Measurements from ENCODE around the gene VASH2. TPM values are rescaled to one million over a fixed set of nuclear protein-coding genes. Genes with fewer than 3 reads are reported as not detected.
"Not testable (repeated sequence)": the region's sequence is repeated elsewhere in the genome, so short reads cannot be mapped to it uniquely, and the experiment has no call there.

The VASH2 gene
- total RNA-seq (2014; rRNA removed; shearing (Covaris generic)): 1.9 and 2.9 TPM in 2 replicates

DNA sequence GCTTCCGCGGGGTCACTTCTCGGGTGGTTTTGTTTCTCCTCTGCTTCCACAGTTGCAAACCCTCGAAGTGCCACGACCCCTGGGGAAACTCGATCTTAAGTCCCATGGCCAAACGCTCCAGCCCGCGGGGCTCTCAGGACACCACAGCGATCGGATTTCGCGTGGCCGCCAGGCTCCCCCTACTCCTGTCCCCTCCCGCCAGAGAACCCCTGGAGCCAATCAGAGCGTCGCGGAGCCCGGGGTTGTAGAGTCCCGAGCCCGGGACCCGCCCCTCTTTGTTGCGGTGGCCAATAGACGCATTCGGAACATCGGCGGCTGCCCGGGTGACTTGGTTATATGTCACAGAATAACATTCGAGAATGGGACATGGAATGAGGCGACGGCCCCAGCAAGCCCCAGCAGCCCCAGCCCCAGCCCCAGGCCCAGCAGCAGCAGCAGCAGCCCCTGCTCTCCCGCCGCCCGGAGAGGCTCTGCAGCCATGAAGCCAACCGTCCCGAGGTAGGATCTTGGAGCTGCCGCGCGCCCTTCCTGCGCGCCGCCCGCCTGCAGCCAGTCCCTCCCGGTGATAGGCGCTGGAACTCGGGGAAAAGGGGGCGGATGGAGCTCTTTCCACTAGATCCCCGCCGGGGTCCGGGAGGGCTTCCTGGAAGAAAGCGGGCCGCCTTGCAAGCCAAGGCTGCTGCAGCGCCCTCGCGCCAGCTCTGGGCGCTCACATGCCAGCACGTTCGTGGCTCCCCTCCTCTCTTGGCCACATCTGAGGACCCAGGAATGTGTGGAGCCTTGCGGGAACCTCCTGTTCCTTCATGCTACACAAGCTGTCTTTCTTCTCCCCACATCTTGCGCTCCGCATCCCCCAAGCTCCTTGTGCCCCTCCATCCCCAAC, at the start of gene VASH2:
Gene VASH2, plus strand, starts transcription at position 299 of the 883 bp plus-strand sequence. CDS start 1,002 bp downstream, outside the sequence.
- peak; percentile 82 for DNase-seq (ENCODE audit: low spot score)

DNA sequence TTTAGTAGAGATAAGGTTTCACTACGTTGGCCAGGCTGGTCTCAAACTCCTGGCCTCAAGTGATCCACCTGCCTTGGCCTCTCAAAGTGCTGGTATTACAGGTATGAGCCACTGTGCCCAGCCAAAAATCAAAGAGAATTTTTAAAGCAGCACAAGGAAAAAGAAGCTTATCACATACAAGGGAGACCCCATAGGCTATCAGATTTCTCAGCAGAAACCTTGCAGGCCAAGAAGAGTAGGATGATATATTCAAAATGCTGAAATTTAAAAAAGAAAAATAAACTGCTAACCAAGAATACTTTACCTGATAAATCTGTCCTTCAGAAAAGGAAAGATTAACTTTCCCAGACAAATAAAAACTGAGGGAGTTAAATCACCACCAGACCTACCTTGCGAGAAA, 49.1 kb upstream of the VASH2 start:
- DNase-seq (ENCODE audit: low spot score): no peak

DNA sequence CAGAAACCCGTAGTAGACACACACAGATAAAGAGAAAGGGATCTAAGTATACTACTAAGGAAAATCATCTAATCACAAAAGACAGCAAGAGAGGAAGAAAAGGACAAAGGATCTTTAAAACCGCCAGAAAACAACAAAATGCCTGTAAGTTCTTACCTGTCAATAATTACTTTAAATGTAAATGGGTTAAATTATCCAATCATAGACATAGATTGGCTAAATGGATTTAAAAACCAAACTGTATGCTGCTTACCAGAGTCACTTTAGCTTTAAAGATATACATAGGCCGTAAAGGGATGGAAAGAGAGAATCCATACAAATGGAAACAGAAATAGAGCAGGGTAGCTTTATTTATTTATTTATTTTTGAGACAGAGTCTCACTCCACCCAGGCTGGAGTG, 48.3 kb upstream of the VASH2 start:
- DNase-seq (ENCODE audit: low spot score): no peak

DNA sequence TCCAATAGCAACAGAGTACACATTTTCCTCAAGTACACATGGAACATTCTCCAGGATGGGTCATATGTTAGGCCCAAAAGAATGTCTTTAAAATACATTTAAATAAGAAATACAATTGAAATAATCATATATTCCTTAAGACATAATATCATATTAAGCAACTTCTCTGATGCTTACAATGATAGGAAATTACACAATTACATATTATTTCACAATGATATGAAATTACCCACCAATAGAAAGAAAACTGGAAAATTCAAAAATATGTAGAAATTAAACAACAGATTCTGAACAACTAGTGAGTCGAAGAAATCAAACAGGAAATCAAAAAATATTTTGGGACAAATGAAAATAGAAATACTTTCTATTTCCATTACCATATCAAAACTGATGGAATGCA, 46.7 kb upstream of the VASH2 start:
- no peak for DNase-seq (ENCODE audit: low spot score)

DNA sequence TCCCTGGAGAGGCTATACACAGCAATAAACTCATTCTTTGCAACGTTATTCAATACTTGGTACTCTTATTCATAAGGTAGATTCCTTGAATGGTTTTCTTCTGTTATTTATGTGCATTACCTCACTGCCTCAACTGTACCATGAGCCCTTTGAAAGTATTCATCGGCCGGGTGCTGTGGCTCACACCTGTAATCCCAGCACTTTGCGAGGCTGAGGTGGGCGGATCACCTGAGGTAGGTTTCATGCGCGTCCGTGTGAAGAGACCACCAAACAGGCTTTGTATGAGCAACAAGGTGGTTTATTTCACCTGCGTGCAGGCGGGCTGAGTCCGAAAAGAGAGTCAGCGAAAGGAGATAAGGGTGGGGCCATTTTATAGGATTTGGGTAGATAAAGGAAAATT, 42.3 kb upstream of the VASH2 start:
- DNase-seq (ENCODE audit: low spot score): not testable (repeated sequence)

DNA sequence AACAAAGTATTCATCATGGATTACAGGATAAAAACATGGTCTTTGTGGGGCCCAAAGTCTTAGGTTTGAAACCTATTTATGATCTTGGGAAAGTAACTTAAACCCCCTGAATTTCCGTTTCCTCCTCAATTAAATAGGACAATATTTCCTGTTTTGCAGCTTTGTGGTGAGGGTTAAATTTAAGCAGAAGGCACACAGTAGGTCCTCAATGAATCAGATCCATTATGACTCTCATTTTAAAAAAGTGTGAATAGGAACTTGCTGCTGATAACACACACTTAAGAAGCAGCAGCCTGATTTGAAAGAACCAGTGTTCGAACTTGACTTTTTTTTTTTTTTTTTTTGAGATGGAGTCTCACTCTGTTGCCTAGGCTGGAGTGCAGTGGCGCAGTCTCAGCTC, 41.4 kb upstream of the VASH2 start:
- no peak for DNase-seq (ENCODE audit: low spot score)

DNA sequence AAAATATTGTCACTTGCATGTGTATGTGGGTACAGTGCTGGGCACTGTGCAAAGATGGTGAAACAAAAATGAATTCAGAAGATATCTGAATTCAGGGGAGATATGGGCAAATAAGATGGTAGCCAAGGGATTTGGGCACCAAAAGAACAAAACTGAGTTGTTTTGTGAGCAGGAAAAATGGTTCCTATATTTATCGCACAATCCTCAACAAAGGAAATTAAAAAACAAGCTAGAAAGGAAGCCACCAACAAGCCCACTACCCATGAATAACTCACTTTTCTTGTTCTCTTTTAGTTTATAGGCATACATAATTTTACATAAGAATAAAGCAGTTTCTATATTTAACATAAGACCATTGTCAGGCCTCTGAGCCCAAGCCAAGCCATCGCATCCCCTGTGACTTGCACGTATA, 40.7 kb upstream of the VASH2 start:
- DNase-seq (ENCODE audit: low spot score): no peak

DNA sequence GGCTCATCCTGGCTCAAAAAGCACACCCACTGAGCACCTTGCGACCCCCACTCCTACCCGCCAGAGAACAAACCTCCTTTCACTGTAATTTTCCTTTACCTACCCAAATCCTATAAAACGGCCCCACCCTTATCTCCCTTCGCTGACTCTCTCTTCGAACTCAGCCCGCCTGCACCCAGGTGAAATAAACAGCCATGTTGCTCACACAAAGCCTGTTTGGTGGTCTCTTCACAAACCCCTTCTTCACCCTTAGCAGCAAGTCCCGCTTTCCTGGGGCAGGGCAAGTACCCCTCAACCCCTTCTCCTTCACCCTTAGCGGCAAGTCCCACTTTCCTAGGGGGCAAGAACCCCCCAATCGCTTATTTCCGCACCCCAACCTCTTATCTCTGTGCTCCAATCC, 40.1 kb upstream of the VASH2 start:
- DNase-seq (ENCODE audit: low spot score): not testable (repeated sequence)

DNA sequence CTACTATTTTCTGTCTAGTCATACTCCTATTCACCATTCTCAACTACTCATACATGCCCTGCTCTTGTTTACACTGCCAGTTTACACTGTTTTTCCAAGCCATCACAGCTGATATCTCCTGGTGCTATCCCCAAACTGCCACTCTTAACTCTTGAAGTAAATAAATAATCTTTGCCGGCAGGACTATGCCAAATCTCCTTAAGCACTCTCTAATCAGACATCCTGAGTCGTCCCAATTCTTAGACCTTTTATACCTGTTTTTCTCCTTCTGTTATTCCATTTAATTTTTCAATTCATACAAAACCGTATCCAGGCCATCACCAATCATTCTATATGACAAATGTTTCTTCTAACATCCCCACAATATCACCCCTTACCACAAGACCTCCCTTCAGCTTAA, 36.7 kb upstream of the VASH2 start:
- not testable (repeated sequence) for DNase-seq (ENCODE audit: low spot score)

DNA sequence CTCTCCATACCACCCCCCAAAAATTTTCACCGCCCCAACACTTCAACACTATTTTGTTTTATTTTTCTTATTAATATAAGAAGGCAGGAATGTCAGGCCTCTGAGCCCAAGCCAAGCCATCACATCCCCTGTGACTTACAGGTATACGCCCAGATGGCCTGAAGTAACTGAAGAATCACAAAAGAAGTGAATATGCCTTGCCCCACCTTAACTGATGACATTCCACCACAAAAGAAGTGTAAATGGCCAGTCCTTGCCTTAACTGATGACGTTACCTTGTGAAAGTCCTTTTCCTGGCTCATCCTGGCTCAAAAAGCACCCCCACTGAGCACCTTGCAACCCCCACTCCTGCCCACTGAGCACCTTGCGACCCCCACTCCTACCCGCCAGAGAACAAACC, 36.2 kb upstream of the VASH2 start:
- not testable (repeated sequence) for DNase-seq (ENCODE audit: low spot score)

DNA sequence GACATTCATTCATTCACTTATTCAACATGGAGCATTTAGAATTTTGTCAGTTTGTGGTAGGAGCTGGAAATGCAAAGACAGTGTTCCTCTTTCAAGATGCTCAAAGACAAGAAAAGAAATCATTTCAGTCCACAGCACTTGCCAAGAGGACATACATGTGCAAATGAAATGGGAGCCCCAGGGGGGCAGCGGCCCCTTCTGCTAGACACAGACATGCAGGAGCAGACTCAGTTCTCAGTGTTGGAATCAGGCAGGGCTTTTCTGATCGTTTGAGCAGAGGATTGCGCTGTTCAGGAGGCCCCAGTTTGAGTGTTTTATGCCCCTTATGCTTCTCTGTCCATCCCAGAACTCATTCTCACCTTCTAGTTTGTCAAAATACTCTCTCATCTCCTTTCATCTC, 35.6 kb upstream of the VASH2 start:
- DNase-seq (ENCODE audit: low spot score): no peak

DNA sequence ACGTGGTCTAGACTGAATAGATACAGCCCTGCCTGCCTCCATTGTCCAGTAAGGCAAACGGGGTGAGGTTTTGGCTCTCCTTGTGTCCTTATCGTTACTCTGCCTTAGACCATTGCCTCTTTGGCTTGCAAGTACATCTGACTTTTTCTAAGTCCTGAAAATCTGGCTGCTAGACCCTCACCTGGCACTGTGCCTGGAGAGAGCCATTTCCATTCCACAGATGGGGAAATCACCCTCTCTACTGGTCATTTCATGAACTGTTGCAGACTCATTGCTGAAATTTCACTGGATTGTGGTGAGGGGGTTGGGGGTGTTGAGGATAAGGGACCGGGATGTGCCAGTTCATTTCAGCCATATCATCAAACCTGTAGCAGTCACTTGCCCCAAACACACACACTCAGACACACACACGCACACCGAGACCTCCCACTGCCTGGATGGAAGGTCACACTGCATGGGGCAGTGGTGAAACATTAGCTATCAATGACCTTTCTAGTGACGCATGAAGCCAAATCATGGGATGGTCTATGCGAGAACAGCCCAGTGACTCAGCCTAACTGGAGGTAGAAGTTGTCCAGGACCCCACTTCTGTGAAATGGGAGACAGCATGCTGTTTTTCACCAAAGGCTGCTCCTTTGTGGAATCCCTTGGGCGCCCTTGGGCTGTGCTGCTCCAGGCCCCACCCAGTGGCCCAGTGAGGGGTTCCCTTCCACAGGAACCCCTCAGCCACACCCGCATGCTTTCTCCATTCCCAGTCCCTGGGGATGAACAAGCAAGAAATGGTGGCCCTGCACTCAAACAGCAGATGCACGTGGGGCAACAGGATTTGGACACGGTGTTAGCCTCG, 34.9 kb upstream of the VASH2 start:
- DNase-seq (ENCODE audit: low spot score): no peak

DNA sequence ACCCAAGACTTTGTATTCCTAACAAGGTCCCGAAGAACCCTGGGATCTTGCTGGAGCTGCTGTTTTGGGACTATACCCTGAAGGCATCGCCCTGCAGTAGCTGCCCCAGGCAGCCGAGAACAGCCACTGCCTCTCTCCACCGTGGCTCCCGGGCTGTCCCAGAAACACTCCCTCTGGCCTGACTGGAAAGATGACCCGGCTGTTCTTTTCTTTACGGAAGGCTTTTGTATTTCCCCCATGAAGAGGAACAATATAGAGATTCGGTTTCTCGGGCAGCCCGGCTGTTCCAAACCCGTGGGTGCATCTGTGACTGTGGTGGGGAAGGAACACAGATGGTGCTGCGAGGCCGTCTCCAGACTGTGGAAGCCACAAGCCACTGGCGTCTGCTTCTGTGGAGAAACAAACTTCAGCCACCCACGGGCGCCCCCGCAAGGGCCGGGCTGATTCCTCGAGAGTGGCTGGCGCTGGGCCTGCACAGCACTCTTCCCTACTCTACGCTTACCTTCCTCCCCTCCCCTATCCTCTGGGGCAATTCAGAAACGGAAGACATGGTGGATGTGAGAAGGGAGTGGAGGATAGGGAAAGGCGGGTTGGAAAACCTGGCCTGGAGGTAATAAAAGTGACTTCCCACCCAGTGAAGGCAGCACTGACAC, 33.7 kb upstream of the VASH2 start:
- DNase-seq (ENCODE audit: low spot score): no peak

DNA sequence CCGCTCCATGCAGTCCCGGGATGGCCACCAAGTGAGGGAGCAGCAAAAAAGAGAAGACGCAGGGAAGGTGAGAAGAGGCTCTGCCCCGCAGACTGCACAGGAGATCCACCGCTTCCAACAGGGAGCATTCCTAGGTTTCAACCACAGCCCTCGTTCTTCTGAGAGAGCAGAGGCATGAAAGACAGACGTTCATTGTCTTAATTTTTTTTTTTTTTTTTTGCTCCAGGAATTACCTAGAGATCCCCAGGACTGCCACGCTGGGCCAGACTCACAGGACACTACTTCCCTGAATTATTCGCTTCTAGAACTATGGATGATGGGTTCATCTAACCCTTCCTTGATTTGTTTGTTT, 33.2 kb upstream of the VASH2 start:
- no peak for DNase-seq (ENCODE audit: low spot score)

DNA sequence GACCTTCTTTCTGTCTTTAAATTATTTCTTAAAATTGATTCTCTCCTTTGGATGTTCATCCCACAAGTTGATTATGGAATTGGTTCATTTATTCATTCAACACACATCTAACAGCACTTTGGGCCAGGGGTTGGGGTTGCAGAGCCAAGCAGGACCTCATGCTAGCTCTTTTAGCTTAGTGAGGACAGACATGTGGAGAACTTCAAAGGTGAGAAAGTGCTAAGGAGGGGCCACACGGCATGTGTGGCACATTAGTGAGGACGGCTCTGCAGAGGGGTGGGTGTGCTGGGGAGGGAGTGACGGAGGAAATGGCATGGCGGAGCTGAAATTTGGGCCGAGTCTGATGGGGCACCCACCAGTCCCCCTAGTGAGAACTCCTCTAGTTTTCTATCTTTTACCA, 32.5 kb upstream of the VASH2 start:
- DNase-seq (ENCODE audit: low spot score): no peak

DNA sequence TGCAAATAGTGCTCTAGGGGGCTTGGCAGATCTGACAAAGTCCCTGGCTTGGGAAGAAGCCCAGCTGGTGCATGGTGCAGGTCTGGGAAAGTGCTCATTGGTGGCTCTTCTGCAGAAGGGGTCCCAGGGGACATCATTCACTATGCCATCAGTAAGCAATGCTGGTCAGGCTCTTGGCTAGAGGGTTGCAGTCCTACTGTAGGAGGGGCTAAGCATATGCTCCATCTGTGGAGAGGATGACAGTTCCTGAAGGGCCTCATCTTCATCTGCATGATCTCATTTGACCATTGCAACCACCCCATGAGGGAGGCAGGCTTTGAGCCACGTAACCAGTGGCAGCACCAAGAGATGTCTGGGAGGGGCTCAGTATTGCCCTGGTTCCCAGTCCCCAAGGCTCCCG, 31.5 kb upstream of the VASH2 start:
- DNase-seq (ENCODE audit: low spot score): no peak

DNA sequence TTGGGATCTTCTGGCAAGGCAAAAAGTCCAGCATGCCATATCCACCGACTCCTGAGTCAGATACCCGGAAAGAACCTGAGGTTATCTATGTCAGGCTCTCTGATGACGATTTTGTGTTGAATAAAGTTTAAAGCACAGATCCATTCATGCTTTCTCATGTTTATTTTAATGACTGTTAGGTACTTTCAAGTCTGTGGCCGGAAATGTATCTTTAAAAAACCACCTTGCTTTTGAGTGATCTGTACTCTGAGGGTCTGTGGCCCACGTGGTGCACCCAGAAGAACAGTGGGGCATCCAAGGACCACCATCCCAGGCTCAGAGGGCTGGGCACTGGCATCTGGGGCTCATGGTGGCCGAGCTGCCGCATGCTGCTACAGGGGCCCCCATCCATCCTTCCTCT, 30.1 kb upstream of the VASH2 start:
- no peak for DNase-seq (ENCODE audit: low spot score)

DNA sequence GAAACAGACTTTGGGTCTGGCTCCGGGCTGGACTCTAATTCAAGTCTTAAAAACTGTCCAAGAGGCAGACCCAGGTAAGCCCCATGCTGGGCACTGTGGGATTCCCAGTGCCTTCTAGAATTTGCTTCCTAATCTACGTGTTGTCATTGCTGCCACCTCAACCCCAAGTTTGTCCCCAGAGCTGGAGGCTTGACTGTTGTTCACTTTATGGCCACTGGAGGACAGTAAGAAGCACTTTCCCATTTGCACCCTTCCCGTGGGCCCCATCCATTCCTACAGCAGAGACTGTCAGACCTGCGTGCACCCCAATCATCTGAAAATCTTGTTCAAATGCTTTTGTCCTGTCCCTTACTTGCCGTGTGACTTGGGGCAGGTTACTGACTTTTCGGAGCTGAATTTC, 29.4 kb upstream of the VASH2 start:
- no peak for DNase-seq (ENCODE audit: low spot score)

DNA sequence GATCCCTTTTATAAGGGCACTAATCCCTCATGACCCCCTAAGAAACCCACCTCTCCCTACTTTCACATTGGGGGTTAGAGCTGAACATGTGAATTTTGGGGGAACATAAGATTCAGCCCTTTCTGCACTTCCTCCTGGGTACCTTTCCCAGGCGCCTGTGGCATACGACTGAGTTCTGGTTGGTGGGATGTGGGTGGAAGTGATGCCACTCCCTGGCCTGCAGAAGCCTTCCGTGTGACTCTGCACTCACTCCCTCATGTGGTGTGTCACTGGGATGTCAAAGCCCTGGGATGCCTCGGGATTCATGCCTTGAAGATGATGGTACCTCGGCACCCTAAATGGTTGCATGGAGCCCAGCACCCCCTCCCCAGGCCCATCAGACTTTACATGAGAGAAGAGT, 28.3 kb upstream of the VASH2 start:
- no peak for DNase-seq (ENCODE audit: low spot score)

DNA sequence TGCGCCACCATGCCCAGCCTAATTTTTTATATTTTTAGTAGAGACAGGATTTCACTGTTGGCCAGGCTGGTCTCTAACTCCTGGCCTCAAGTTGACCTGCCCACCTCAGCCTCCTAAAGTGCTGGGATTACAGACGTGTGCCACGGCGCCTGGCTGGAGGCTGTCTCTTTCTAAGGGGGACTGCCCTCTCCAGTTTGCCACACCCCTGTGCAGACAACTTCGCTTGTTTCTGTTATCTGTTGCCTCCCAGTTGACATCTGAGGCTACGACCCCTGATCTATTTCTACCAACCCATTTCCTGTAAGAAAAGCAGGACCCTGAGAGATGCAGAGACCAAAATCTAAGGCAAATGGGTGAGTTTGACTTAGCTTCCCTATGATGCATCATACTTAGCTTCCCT, 24.0 kb upstream of the VASH2 start:
- no peak for DNase-seq (ENCODE audit: low spot score)

DNA sequence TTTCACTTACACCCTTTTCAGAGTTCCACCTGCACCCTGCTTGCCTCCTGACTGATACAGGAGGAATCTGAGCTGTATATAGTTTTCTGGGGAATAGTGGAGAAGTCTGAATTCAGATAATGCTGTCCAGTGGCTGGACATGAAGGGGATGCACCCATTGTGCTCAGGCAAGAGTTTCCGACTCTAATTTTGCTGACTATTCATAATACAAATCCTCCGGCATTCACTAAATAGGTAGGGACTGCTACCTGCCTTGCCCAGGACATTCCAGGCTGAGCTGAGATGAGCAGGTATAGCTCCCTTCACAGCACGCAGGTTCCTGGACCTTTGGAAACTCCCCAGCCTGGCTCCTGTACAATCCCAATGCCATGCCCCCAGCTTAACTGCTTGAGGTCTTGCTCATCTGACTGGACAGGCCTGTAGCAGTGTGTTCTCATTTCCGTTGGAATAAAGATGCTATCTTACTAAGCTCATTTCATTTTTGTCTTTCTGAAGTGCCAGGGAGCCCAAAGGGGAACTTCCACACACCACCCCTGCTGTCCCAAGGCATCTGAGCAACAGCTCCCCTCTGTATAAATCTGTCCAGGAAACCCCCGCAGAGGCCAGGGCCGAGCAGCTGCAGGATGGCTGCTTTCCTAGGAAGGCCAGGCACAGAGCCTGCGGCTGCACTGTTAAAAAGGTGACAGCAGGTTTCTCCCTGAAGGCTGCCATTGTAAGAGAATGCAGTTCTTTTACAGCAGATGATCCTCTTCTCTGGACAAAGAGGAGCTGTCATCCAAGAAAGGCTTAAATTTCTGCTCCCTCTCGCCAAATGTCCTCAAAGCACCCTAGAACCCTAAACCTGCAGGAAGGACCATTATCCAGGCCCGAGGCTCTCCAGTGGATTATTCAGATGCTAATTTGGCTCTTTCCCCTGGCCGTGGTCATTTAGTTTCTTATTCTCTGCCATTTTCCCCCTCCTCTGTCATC, 21.7 kb upstream of the VASH2 start:
- DNase-seq (ENCODE audit: low spot score): no peak
